Measurements from ENCODE around the gene MAPK10.

DNA sequence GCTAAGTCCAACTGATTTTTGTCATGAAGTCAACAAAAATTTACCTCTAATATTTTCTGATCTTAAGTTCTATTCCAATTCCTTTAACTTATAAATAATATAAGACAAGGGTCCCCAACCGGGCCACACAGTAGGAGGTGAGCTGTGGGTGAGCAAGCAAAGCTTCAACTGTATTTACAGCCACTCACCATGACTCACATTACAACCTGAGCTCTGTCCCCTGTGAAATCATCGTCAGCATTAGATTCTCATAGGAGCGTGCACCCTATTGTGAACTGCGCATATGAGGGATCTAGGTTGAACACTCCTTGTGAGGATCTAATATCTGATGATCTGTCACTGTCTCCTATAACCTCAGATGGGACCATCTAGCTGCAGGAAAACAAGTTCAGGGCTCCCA lies 227.4 kb downstream of the MAPK10 start:
- TF ChIP-seq POLR2AphosphoS5 (IDR thresholded peaks at IDR 0.05; ENCODE audit: borderline replicate concordance, low read depth, low read length) (no peak), EZH2 (IDR thresholded peaks at IDR 0.05) (no peak), FOXP2 (optimal IDR thresholded peaks at IDR 0.05; ENCODE audit: control extremely low read depth, extremely low read length, insufficient read depth) (no peak)

Data from SK-N-MC (cell line).